HEK293 (cell line): ENCODE data around the gene PRF1.

Experiments used
- CTCF ChIA-PET: fragments of 350-600 bp; formaldehyde crosslinking; extraction: SDS; loops from one replicate; lab custom pipeline; 2021; ENCODE audit warnings: antibody characterized with exemption; lab: Yijun Ruan, JAX
- POLR2A ChIA-PET: fragments of 300-600 bp; formaldehyde crosslinking; extraction: SDS; loops from one replicate; lab custom pipeline; 2020; ENCODE audit warnings: antibody characterized with exemption, inconsistent platforms; lab: Yijun Ruan, JAX
- H3K27ac ChIP-seq: fragments of 200-500 bp; sonication (Bioruptor generic); 2 replicates; pipeline ENCODE4 v1.5.1; 2014; ENCODE audit warnings: low read depth, low read length, control low read depth, inconsistent platforms; ENCODE audit errors: extremely low read depth
- H3K36me3 ChIP-seq, 2 experiments: fragments of 200-500 bp in 1 of 2; sonication (Bioruptor generic) in 1 of 2; 1 replicate in 1 of 2; 2 replicates in 1 of 2; pipeline ENCODE4 v1.5.1; 2014 to 2017; ENCODE audit warnings: inconsistent platforms in 2 of 2, low read length in 2 of 2; ENCODE audit not compliant: control insufficient read depth in 2 of 2, insufficient read depth in 1 of 2
- H3K4me1 ChIP-seq: fragments of 200-500 bp; sonication (Bioruptor generic); 2 replicates; pipeline ENCODE4 v1.5.1; 2014; ENCODE audit warnings: mild to moderate bottlenecking, low read length, inconsistent platforms; ENCODE audit not compliant: control insufficient read depth, insufficient read depth
- H3K4me3 ChIP-seq: 2 replicates; pipeline ENCODE4 v1.5.1; 2011; ENCODE audit warnings: low read depth, mild to moderate bottlenecking, control low read depth, low read length, moderate library complexity
- H3K9me3 ChIP-seq: fragments of 200-500 bp; sonication (Bioruptor generic); 2 replicates; pipeline ENCODE4 v1.5.1; 2014; ENCODE audit warnings: low read depth, low read length, inconsistent platforms; ENCODE audit not compliant: control insufficient read depth, insufficient read depth
- PBX3 ChIP-seq: sonication (generic); formaldehyde crosslinking; IDR thresholded peaks from 2 replicates; pipeline ENCODE4 v1.8.1; 2022; ENCODE audit warnings: mild to moderate bottlenecking, moderate library complexity, missing genetic modification reagents
- SALL2 ChIP-seq: fragments of 450-650 bp; formaldehyde crosslinking; IDR thresholded peaks from 2 replicates; pipeline ENCODE4 v1.5.0; 2017; ENCODE audit warnings: missing biosample characterization, mild to moderate bottlenecking, missing genetic modification characterization, borderline replicate concordance
- SETDB1 ChIP-seq: IDR thresholded peaks from one replicate; pipeline ENCODE4 v1.6.1; 2017; ENCODE audit warnings: mild to moderate bottlenecking, low read length, moderate library complexity, mixed read lengths; ENCODE audit not compliant: insufficient read length
- TRIM28 ChIP-seq: IDR thresholded peaks from 2 replicates; pipeline ENCODE4 v1.6.1; 2011; ENCODE audit warnings: low read length, control low read depth, borderline replicate concordance
- ZBTB44 ChIP-seq: fragments of 450-650 bp; IDR thresholded peaks from 2 replicates; pipeline ENCODE4 v1.5.1; 2018; ENCODE audit warnings: missing biosample characterization, mild to moderate bottlenecking, missing genetic modification characterization
- ZBTB48 ChIP-seq: fragments of 450-650 bp; formaldehyde crosslinking; IDR thresholded peaks from 2 replicates; pipeline ENCODE4 v1.5.1; 2016; ENCODE audit warnings: missing biosample characterization, missing genetic modification characterization
- ZBTB6 ChIP-seq: fragments of 450-650 bp; formaldehyde crosslinking; IDR thresholded peaks from 2 replicates; pipeline ENCODE4 v1.5.1; 2017; ENCODE audit warnings: missing biosample characterization, missing genetic modification characterization
- ZEB2 ChIP-seq: fragments of 450-650 bp; formaldehyde crosslinking; IDR thresholded peaks from 2 replicates; pipeline ENCODE4 v1.5.1; 2016; ENCODE audit warnings: missing biosample characterization, missing genetic modification characterization
- ZNF133 ChIP-seq: fragments of 450-650 bp; formaldehyde crosslinking; IDR thresholded peaks from 2 replicates; pipeline ENCODE4 v1.5.1; 2016; ENCODE audit warnings: missing biosample characterization, missing genetic modification characterization
- ZNF146 ChIP-seq: fragments of 450-650 bp; formaldehyde crosslinking; IDR thresholded peaks from 2 replicates; pipeline ENCODE4 v1.5.1; 2016; ENCODE audit warnings: missing biosample characterization, missing genetic modification characterization
- ZNF239 ChIP-seq: fragments of 450-650 bp; formaldehyde crosslinking; IDR thresholded peaks from 2 replicates; pipeline ENCODE4 v1.5.1; 2016; ENCODE audit warnings: missing biosample characterization, missing genetic modification characterization
- ZNF24 ChIP-seq: fragments of 450-650 bp; formaldehyde crosslinking; IDR thresholded peaks from 2 replicates; pipeline ENCODE4 v1.5.1; 2016; ENCODE audit warnings: missing biosample characterization, missing genetic modification characterization
- ZNF26 ChIP-seq: fragments of 450-650 bp; formaldehyde crosslinking; IDR thresholded peaks from 2 replicates; pipeline ENCODE4 v1.5.1; 2016; ENCODE audit warnings: missing biosample characterization, missing genetic modification characterization
- ZNF354C ChIP-seq: fragments of 450-650 bp; formaldehyde crosslinking; IDR thresholded peaks from 2 replicates; pipeline ENCODE4 v1.5.1; 2016; ENCODE audit warnings: missing biosample characterization, missing genetic modification characterization, low read depth, borderline replicate concordance
- ZNF362 ChIP-seq: fragments of 450-650 bp; formaldehyde crosslinking; IDR thresholded peaks from 2 replicates; pipeline ENCODE4 v1.5.1; 2016; ENCODE audit warnings: missing biosample characterization, missing genetic modification characterization
- ZNF398 ChIP-seq: fragments of 450-650 bp; formaldehyde crosslinking; IDR thresholded peaks from 2 replicates; pipeline ENCODE4 v1.5.1; 2017; ENCODE audit warnings: missing biosample characterization, missing genetic modification characterization
- ZNF426 ChIP-seq: fragments of 450-650 bp; formaldehyde crosslinking; IDR thresholded peaks from 2 replicates; pipeline ENCODE4 v1.5.1; 2017; ENCODE audit warnings: missing biosample characterization, missing genetic modification characterization, mild to moderate bottlenecking, inconsistent platforms, moderate library complexity
- ZNF513 ChIP-seq: fragments of 450-650 bp; IDR thresholded peaks from 2 replicates; pipeline ENCODE4 v1.5.1; 2018; ENCODE audit warnings: missing biosample characterization, missing genetic modification characterization
- ZNF514 ChIP-seq: fragments of 450-650 bp; formaldehyde crosslinking; IDR thresholded peaks from 2 replicates; pipeline ENCODE4 v1.5.1; 2016; ENCODE audit warnings: missing biosample characterization, missing genetic modification characterization
- ZNF629 ChIP-seq: fragments of 450-650 bp; formaldehyde crosslinking; IDR thresholded peaks from 2 replicates; pipeline ENCODE4 v1.5.1; 2017; ENCODE audit warnings: missing biosample characterization, missing genetic modification characterization
- ZNF791 ChIP-seq: fragments of 450-650 bp; formaldehyde crosslinking; IDR thresholded peaks from 2 replicates; pipeline ENCODE4 v1.5.1; 2016; ENCODE audit warnings: missing biosample characterization, missing genetic modification characterization
- ZSCAN30 ChIP-seq: fragments of 450-650 bp; IDR thresholded peaks from 2 replicates; pipeline ENCODE4 v1.5.1; 2018; ENCODE audit warnings: missing biosample characterization, mild to moderate bottlenecking, missing genetic modification characterization, moderate library complexity

Gene PRF1

GRCh38 chr10:70616761-70617160 lies 14.2 kb upstream of the PRF1 start:
- TF ChIP-seq ZNF629 (tag by site-specific recombination) (no peak), SALL2 (tag by site-specific recombination) (no peak), ZSCAN30 (no peak), ZNF426 (tag by site-specific recombination) (no peak), ZNF362 (no peak), ZEB2 (no peak), TRIM28 (no peak), ZNF398 (tag by site-specific recombination) (no peak), ZNF24 (tag by site-specific recombination) (no peak)
- no peaks in the 10 kb centered on the region for H3K4me1 ChIP-seq
- POLR2A ChIA-PET, result no interaction called here
- no peaks in the 10 kb centered on the region for H3K9me3 ChIP-seq
- H3K36me3 ChIP-seq, result no peaks in the 10 kb centered on the region
- H3K4me3 ChIP-seq, result no peak overlapping the region
- no peak overlapping the region for H3K27ac ChIP-seq
- CTCF ChIA-PET, result interaction anchor here (0.6 to 0.7 kb wide), 2 partner anchors 67 to 288 kb away, joined by 3 read pairs; no protein-coding TSS in a partner anchor

GRCh38 chr10:70615784-70616522 lies 13.4 kb upstream of the PRF1 start:
- ChIA-PET POLR2A (no interaction called here), CTCF (interaction anchor here (0.7 to 0.9 kb wide), 3 partner anchors 27 to 289 kb away, joined by 3 to 5 read pairs (median 5); no protein-coding TSS in a partner anchor)
- Histone ChIP-seq H3K9me3 (no peaks in the 10 kb centered on the region), H3K4me3 (no peak overlapping the region), H3K36me3 (no peaks in the 10 kb centered on the region), H3K4me1 (no peaks in the 10 kb centered on the region), H3K27ac (no peak overlapping the region)
- no peak for TF ChIP-seq ZBTB44
- no peak for TF ChIP-seq ZBTB6 (tag by site-specific recombination)
- TF ChIP-seq SALL2 (tag by site-specific recombination), result no peak
- no peak for TF ChIP-seq ZBTB48 (tag by site-specific recombination)
- TF ChIP-seq ZNF133 (tag by site-specific recombination), result no peak
- no peak for TF ChIP-seq ZNF146 (tag by site-specific recombination)
- TF ChIP-seq ZNF362, result no peak
- no peak for TF ChIP-seq ZNF239 (tag by site-specific recombination)
- no peak for TF ChIP-seq ZNF26 (tag by site-specific recombination)
- no peak for TF ChIP-seq ZNF514
- no peak for TF ChIP-seq SETDB1
- no peak for TF ChIP-seq ZNF354C (tag by site-specific recombination)
- TF ChIP-seq PBX3 (CRISPR knock-in tag), result no peak
- no peak for TF ChIP-seq ZNF513 (tag by site-specific recombination)
- no peak for TF ChIP-seq ZNF791 (tag by site-specific recombination)
